Loucy (cell line): ENCODE results near the gene ZBED1.
"Not testable (repeated sequence)": the region's sequence is repeated elsewhere in the genome, so short reads cannot be mapped to it uniquely, and the experiment has no call there.

Experiments
- H2AFZ ChIP-seq: fragments of 200-600 bp; sonication (generic); 2 replicates; pipeline ENCODE4 v1.6.0; 2016; ENCODE audit warnings: antibody characterized with exemption, mild to moderate bottlenecking, low read length, moderate library complexity
- H3F3A ChIP-seq: fragments of 200-600 bp; 2 replicates; pipeline ENCODE4 v1.6.0; 2016; ENCODE audit warnings: antibody characterized with exemption, low read depth, mild to moderate bottlenecking
- H3K27me3 ChIP-seq: fragments of 200-600 bp; sonication (generic); 2 replicates; pipeline ENCODE4 v1.6.1; 2014; ENCODE audit warnings: low read length, mild to moderate bottlenecking; ENCODE audit not compliant: insufficient read depth, poor library complexity, severe bottlenecking
- H3K36me3 ChIP-seq: fragments of 200-600 bp; sonication (generic); 2 replicates; pipeline ENCODE4 v1.6.1; 2016; ENCODE audit warnings: low read length; ENCODE audit not compliant: insufficient read depth
- H3K4me1 ChIP-seq: fragments of 200-600 bp; sonication (generic); 2 replicates; pipeline ENCODE4 v1.5.1; 2014; ENCODE audit warnings: low read length, mild to moderate bottlenecking; ENCODE audit not compliant: insufficient read depth, poor library complexity, severe bottlenecking
- H3K4me2 ChIP-seq: fragments of 200-600 bp; sonication (generic); 2 replicates; pipeline ENCODE4 v1.6.0; 2014; ENCODE audit warnings: antibody characterized with exemption, low read length, low read depth, mild to moderate bottlenecking; ENCODE audit not compliant: poor library complexity, severe bottlenecking
- H3K4me3 ChIP-seq: fragments of 200-600 bp; sonication (generic); 2 replicates; pipeline ENCODE4 v1.5.1; 2014; ENCODE audit warnings: low read length, mild to moderate bottlenecking, mixed read lengths; ENCODE audit not compliant: poor library complexity, severe bottlenecking
- H3K79me2 ChIP-seq: fragments of 200-600 bp; sonication (generic); 2 replicates; pipeline ENCODE4 v1.6.1; 2014; ENCODE audit warnings: low read length; ENCODE audit not compliant: insufficient read depth
- H3K9ac ChIP-seq: fragments of 200-600 bp; sonication (generic); 2 replicates; pipeline ENCODE4 v1.6.0; 2014; ENCODE audit warnings: mild to moderate bottlenecking, low read depth, low read length, moderate library complexity; ENCODE audit not compliant: poor library complexity, severe bottlenecking
- H3K9me2 ChIP-seq: fragments of 200-600 bp; sonication (generic); replicated peaks from 2 replicates; pipeline ENCODE4 v1.6.1; 2016; ENCODE audit warnings: low read depth, low read length, mixed read lengths
- H3K9me3 ChIP-seq: fragments of 200-600 bp; sonication (generic); 2 replicates; pipeline ENCODE4 v1.6.1; 2014; ENCODE audit warnings: mild to moderate bottlenecking, antibody characterized with exemption, low read length, low read depth; ENCODE audit not compliant: insufficient read depth
- H4K20me1 ChIP-seq: fragments of 200-600 bp; sonication (generic); 2 replicates; pipeline ENCODE4 v1.6.0; 2014; ENCODE audit warnings: antibody characterized with exemption, low read length, mild to moderate bottlenecking; ENCODE audit not compliant: insufficient read depth, poor library complexity, severe bottlenecking
- CTCF ChIP-seq: fragments of 200-600 bp; sonication (generic); conservative IDR thresholded peaks from 2 replicates; pipeline ENCODE4 v1.5.1; 2014; ENCODE audit warnings: mild to moderate bottlenecking, antibody characterized with exemption, low read length
- EZH2phosphoT487 ChIP-seq: fragments of 200-600 bp; IDR thresholded peaks from 2 replicates; pipeline ENCODE4 v1.6.1; 2018; ENCODE audit warnings: antibody characterized with exemption, mild to moderate bottlenecking, moderate library complexity, borderline replicate concordance

Gene ZBED1

GRCh38 chrX:2523911-2524310 lies 23.1 kb upstream of the ZBED1 start:
- Histone ChIP-seq H3K4me1 (no peaks in the 10 kb centered on the region), H3K9ac (no peak overlapping the region), H3F3A (no peaks in the 10 kb centered on the region), H3K79me2 (no peaks in the 10 kb centered on the region), H2AFZ (no peak overlapping the region), H3K9me2 (no peaks in the 10 kb centered on the region), H3K4me3 (no peak overlapping the region), H3K27me3 (no peaks in the 10 kb centered on the region), H4K20me1 (no peaks in the 10 kb centered on the region), H3K4me2 (no peak overlapping the region), H3K36me3 (no peaks in the 10 kb centered on the region), H3K9me3 (no peaks in the 10 kb centered on the region)
- TF ChIP-seq CTCF (no peak), EZH2phosphoT487 (no peak)

GRCh38 chrX:2521927-2522386 lies 21.2 kb upstream of the ZBED1 start:
- no peaks in the 10 kb centered on the region for H3K36me3 ChIP-seq
- no peak overlapping the region for H2AFZ ChIP-seq
- no peak overlapping the region for H3K4me3 ChIP-seq
- no peaks in the 10 kb centered on the region for H3K4me1 ChIP-seq
- H3K27me3 ChIP-seq = no peaks in the 10 kb centered on the region
- no peak overlapping the region for H3K9ac ChIP-seq
- no peaks in the 10 kb centered on the region for H3K9me3 ChIP-seq
- no peaks in the 10 kb centered on the region for H3K9me2 ChIP-seq
- no peaks in the 10 kb centered on the region for H4K20me1 ChIP-seq
- TF ChIP-seq EZH2phosphoT487 = no peak
- H3K4me2 ChIP-seq = no peak overlapping the region
- no peaks in the 10 kb centered on the region for H3K79me2 ChIP-seq
- H3F3A ChIP-seq = no peaks in the 10 kb centered on the region

- Histone ChIP-seq H3F3A (no peaks in the 10 kb centered on the region), H3K4me2 (no peak overlapping the region), H3K27me3 (no peaks in the 10 kb centered on the region), H3K9ac (no peak overlapping the region), H4K20me1 (no peaks in the 10 kb centered on the region), H3K4me3 (no peak overlapping the region), H3K4me1 (no peaks in the 10 kb centered on the region), H3K9me3 (no peaks in the 10 kb centered on the region), H3K9me2 (no peaks in the 10 kb centered on the region), H3K36me3 (no peaks in the 10 kb centered on the region), H3K79me2 (no peaks in the 10 kb centered on the region), H2AFZ (no peak overlapping the region)
- TF ChIP-seq CTCF (no peak), EZH2phosphoT487 (no peak)
Measured at GRCh38 chrX:2521092-2521926, 20.5 kb upstream of the ZBED1 start.

GRCh38 chrX:2520539-2520938 lies 19.8 kb upstream of the ZBED1 start:
- no peaks in the 10 kb centered on the region for H3K9me2 ChIP-seq
- H3K4me3 ChIP-seq = no peak overlapping the region
- no peak overlapping the region for H3K4me2 ChIP-seq
- no peaks in the 10 kb centered on the region for H3K36me3 ChIP-seq
- H3K9ac ChIP-seq = no peak overlapping the region
- no peak for TF ChIP-seq EZH2phosphoT487
- TF ChIP-seq CTCF = no peak
- H3K79me2 ChIP-seq = no peaks in the 10 kb centered on the region
- no peaks in the 10 kb centered on the region for H3K27me3 ChIP-seq
- no peaks in the 10 kb centered on the region for H4K20me1 ChIP-seq
- H3K9me3 ChIP-seq = no peaks in the 10 kb centered on the region
- H3F3A ChIP-seq = no peaks in the 10 kb centered on the region
- no peaks in the 10 kb centered on the region for H3K4me1 ChIP-seq
- H2AFZ ChIP-seq = no peak overlapping the region

- H3K36me3 ChIP-seq, H3K79me2 ChIP-seq, H3K27me3 ChIP-seq, H4K20me1 ChIP-seq, H3K4me1 ChIP-seq, H3F3A ChIP-seq, H3K9ac ChIP-seq, H3K4me3 ChIP-seq, H2AFZ ChIP-seq, H3K9me2 ChIP-seq, H3K9me3 ChIP-seq, H3K4me2 ChIP-seq: not testable (repeated sequence)
Measured at GRCh38 chrX:2519638-2520037, 18.9 kb upstream of the ZBED1 start.
